Naive thymus-derived CD4-positive, alpha-beta T cell (primary cell): ENCODE data around the gene MYCBP2. TPM values are rescaled to one million over a fixed set of nuclear protein-coding genes. Genes with fewer than 3 reads are reported as not detected.

Experiments used
- ATAC-seq: fragments of 150-1000 bp; cut with Tn5 transposase; 2 replicates; pipeline ENCODE4 v1.10.0; 2021; ENCODE audit warnings: mild to moderate bottlenecking, moderate library complexity
- CTCF ChIA-PET: fragments of 350-600 bp; sonication (Branson Sonifier 250); formaldehyde crosslinking; loops from one replicate; lab custom pipeline; 2021; ENCODE audit warnings: antibody characterized with exemption; lab: Charles Lee
- POLR2A ChIA-PET: fragments of 350-600 bp; sonication (Branson Sonifier 250); formaldehyde crosslinking; loops from one replicate; lab custom pipeline; 2021; ENCODE audit warnings: antibody characterized with exemption, inconsistent platforms; lab: Charles Lee
- DNase-seq, 9 donors: peaks; one replicate each; pipeline versions ENCODE4 v3.0.0 to v3.0.0-alpha.2; 2020 to 2022; ENCODE audit warnings: mixed read lengths in 1 of 9
- H3K27ac ChIP-seq: one replicate; pipeline ENCODE4 v1.7.0; 2013; ENCODE audit warnings: mild to moderate bottlenecking, low read depth, low read length, moderate library complexity
- H3K27me3 ChIP-seq, 2 donors: one replicate each; pipeline ENCODE4 v1.7.0; 2013; ENCODE audit warnings: low read length in 2 of 2, mild to moderate bottlenecking in 2 of 2, moderate library complexity in 2 of 2; ENCODE audit not compliant: control insufficient read depth in 2 of 2, insufficient read depth in 2 of 2
- H3K36me3 ChIP-seq, 3 experiments: 1 replicate in 2 of 3; 2 replicates in 1 of 3; pipeline ENCODE4 v1.7.0; 2013; ENCODE audit warnings: low read length in 3 of 3, mild to moderate bottlenecking in 3 of 3, moderate library complexity in 1 of 3; ENCODE audit not compliant: insufficient read depth in 3 of 3, control insufficient read depth in 2 of 3
- H3K4me1 ChIP-seq, 2 donors: one replicate each; pipeline ENCODE4 v1.7.0; 2013; ENCODE audit warnings: low read length in 2 of 2, mild to moderate bottlenecking in 2 of 2, moderate library complexity in 1 of 2; ENCODE audit not compliant: control insufficient read depth in 2 of 2, insufficient read depth in 2 of 2
- H3K4me3 ChIP-seq: 2 replicates; pipeline ENCODE4 v1.7.0; 2013; ENCODE audit warnings: mild to moderate bottlenecking, low read length
- H3K9me3 ChIP-seq, 3 experiments: 1 replicate in 2 of 3; 2 replicates in 1 of 3; pipeline ENCODE4 v1.7.0; 2013; ENCODE audit warnings: low read length in 3 of 3; ENCODE audit not compliant: control insufficient read depth in 2 of 3
- H3K27ac Mint-ChIP-seq, 9 donors: one replicate each; pipeline ENCODE4 v1.8.0; 2020 to 2022; ENCODE audit warnings: mixed read lengths in 9 of 9, mild to moderate bottlenecking in 8 of 9, moderate library complexity in 5 of 9, inconsistent platforms in 2 of 9
- H3K27me3 Mint-ChIP-seq, 5 donors: one replicate each; pipeline ENCODE4 v1.8.0; 2021 to 2022; ENCODE audit warnings: mixed read lengths in 5 of 5, mild to moderate bottlenecking in 1 of 5
- H3K36me3 Mint-ChIP-seq, 5 donors: one replicate each; pipeline ENCODE4 v1.8.0; 2020 to 2022; ENCODE audit warnings: mixed read lengths in 5 of 5, mild to moderate bottlenecking in 3 of 5, inconsistent platforms in 1 of 5
- H3K4me1 Mint-ChIP-seq, 7 donors: one replicate each; pipeline ENCODE4 v1.8.0; 2020 to 2022; ENCODE audit warnings: mixed read lengths in 7 of 7, mild to moderate bottlenecking in 3 of 7, inconsistent platforms in 1 of 7
- H3K4me3 Mint-ChIP-seq, 10 donors: one replicate each; pipeline ENCODE4 v1.8.0; 2020 to 2022; ENCODE audit warnings: mild to moderate bottlenecking in 10 of 10, mixed read lengths in 10 of 10, moderate library complexity in 6 of 10, inconsistent platforms in 2 of 10
- H3K9me3 Mint-ChIP-seq, 11 donors: one replicate each; pipeline ENCODE4 v1.8.0; 2020 to 2022; ENCODE audit warnings: mixed read lengths in 11 of 11, mild to moderate bottlenecking in 4 of 11, inconsistent platforms in 1 of 11, moderate library complexity in 1 of 11
- intact Hi-C, 2 donors: fragments of 100-400 bp; cut with micrococcal nuclease; formaldehyde crosslinking; loops; one replicate each; pipeline ENCODE4 v1.15.1; 2023
- polyA plus RNA-seq, 2 donors: library from polyadenylated mRNA; unstranded; fragments of 300-500 nt; fragmentation: Illumina TruSeq; gene quantifications; one replicate each; pipeline ENCODE4 v1.2.3, GENCODE V29; 2021
- total RNA-seq, 6 experiments: library from RNA in 5 of 6; stranded (reverse) in 5 of 6; gene quantifications; 1 replicate in 5 of 6; 2 replicates in 1 of 6; pipeline ENCODE4 v1.2.3 and lab custom pipeline; 2021 to 2026

Gene MYCBP2
- total and polyA plus RNA-seq, 7 experiments from 2014 or later = 38.8 to 216 (median 162) TPM

DNA sequence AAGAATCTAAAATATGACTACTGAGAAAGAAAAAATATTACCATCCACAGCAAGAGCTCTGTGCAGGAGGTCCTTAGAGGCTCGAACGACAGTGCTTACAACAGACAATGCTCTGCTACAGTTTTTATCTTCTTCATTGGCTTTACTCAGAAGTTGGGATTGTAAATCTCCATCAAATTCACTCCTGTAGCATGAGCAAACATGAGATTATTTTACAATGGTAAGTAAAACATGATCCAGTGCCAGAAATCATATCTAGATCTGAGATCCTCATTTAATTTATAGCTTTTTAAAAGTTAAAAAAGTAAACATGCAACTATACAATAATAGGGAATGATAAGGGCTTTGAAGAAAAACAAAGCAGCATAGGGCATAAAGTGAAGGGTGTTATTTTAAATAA is 155.4 kb downstream of the MYCBP2 start:
- Mint-ChIP-seq H3K4me3 (no peak overlapping the region), H3K4me1 (peaks cover 0 to 12% (median 7%) of the 10 kb centered on the region in 7 donors), H3K9me3 (no peaks in the 10 kb centered on the region), H3K36me3 (peaks cover 19 to 64% (median 41%) of the 10 kb centered on the region in 5 donors), H3K27ac (no peak overlapping the region), H3K27me3 (no peaks in the 10 kb centered on the region)
- H3K4me3 ChIP-seq = no peak overlapping the region
- H3K27ac ChIP-seq = no peak overlapping the region
- no peak for ATAC-seq
- H3K36me3 ChIP-seq = peaks cover 8 to 77% (median 24%) of the 10 kb centered on the region in 3 experiments
- no peaks in the 10 kb centered on the region for H3K9me3 ChIP-seq
- DNase-seq = no peak
- CTCF ChIA-PET = no interaction called here
- intact Hi-C loops = no loop called here
- H3K4me1 ChIP-seq = no peaks in the 10 kb centered on the region
- POLR2A ChIA-PET = interaction anchor here (0.9 to 1.3 kb wide), 2 partner anchors 144 to 307 kb away, joined by 3 read pairs; no protein-coding TSS in a partner anchor
- H3K27me3 ChIP-seq = no peaks in the 10 kb centered on the region

DNA sequence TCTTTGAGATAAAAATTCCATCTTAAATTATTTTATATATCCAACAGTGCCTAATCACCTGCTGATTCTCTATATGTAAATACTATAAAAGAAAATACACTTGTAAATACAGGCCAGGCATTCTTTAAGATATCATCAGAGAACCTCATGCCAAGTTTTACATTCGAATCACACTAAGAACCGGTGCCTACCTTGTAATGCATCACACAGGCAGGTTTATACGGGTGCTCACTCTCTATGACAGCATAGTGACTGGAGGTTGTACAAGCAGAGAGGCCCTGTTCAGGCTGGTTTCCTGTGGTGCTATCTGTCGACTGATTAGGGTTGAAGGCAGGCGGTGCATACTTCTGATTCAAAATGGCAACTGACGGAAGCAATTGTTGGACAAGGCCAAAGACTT is 158.7 kb downstream of the MYCBP2 start:
- ChIA-PET CTCF (no interaction called here), POLR2A (interaction anchor here (0.5 to 0.6 kb wide), 2 partner anchors 34 to 310 kb away, joined by 3 read pairs; no protein-coding TSS in a partner anchor)
- intact Hi-C loops = loop anchor here in 1 of 2 donors (1.0 kb wide), 1 partner anchor 10 kb away; no protein-coding TSS in a partner anchor
- Histone ChIP-seq H3K36me3 (peaks cover 20 to 90% (median 32%) of the 10 kb centered on the region in 3 experiments), H3K9me3 (no peaks in the 10 kb centered on the region), H3K27ac (no peak overlapping the region), H3K4me3 (no peak overlapping the region), H3K27me3 (no peaks in the 10 kb centered on the region), H3K4me1 (no peaks in the 10 kb centered on the region)
- no peaks in the 10 kb centered on the region for H3K9me3 Mint-ChIP-seq
- H3K4me1 Mint-ChIP-seq = peaks cover 0 to 12% (median 7%) of the 10 kb centered on the region in 7 donors
- ATAC-seq = no peak
- no peak overlapping the region for H3K4me3 Mint-ChIP-seq
- H3K36me3 Mint-ChIP-seq = peaks cover 25 to 80% (median 65%) of the 10 kb centered on the region in 5 donors
- DNase-seq = no peak
- no peak overlapping the region for H3K27ac Mint-ChIP-seq
- no peaks in the 10 kb centered on the region for H3K27me3 Mint-ChIP-seq

DNA sequence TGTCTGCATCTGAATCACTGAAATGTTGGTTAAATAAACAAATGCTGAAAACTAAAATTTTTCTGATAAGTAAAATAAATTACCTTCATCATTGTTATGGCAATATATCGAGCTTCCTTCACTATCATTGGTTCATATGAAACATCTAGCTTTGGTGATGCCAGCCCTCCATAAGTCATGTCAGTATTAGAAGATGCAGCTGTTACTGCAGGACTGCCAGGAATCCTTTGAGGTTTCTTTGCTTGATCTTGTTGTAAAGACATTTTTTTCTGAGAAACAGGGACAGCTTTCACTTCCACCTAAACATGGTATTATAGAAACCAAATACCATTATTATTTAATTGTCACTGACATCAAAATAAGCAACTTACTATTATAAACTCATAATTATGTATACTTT is 176.2 kb downstream of the MYCBP2 start:
- intact Hi-C loops = no loop called here
- Histone ChIP-seq H3K9me3 (no peaks in the 10 kb centered on the region), H3K27ac (no peak overlapping the region), H3K4me1 (no peaks in the 10 kb centered on the region), H3K36me3 (peaks cover 0 to 57% (median 5%) of the 10 kb centered on the region in 3 experiments), H3K4me3 (no peak overlapping the region), H3K27me3 (no peaks in the 10 kb centered on the region)
- Mint-ChIP-seq H3K4me1 (peaks cover 0 to 4% (median 0%) of the 10 kb centered on the region in 7 donors), H3K36me3 (peaks cover 5 to 54% (median 44%) of the 10 kb centered on the region in 5 donors), H3K4me3 (no peak overlapping the region), H3K9me3 (no peaks in the 10 kb centered on the region), H3K27me3 (no peaks in the 10 kb centered on the region), H3K27ac (peak overlapping the region in 1 of 9 donors; percentile 24)
- POLR2A ChIA-PET = no interaction called here
- CTCF ChIA-PET = interaction anchor here (0.7 to 0.9 kb wide), 2 partner anchors 34 to 149 kb away, joined by 3 to 4 read pairs; no protein-coding TSS in a partner anchor
- no peak for DNase-seq
- no peak for ATAC-seq

DNA sequence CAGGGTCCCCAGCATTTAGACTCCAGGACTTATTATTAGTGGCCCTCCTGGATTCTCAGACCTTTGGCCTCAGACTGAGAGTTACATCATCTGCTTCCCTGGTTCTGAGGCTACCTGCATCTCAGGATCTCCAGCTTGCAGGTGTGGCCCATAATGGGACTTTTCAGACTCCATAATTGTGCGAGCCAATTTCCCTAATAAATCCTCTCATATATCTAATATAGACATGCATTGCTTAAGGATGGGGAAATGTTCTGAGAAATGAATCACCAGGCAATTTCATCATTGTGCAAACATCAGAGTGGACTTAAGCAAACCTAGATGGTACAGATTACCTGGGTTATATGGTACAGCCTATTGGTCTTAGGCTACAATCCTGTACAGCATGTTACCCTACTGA is 183.5 kb downstream of the MYCBP2 start:
- ATAC-seq = no peak
- H3K27ac Mint-ChIP-seq = peak overlapping the region in 1 of 9 donors; percentile 36
- POLR2A ChIA-PET = no interaction called here

DNA sequence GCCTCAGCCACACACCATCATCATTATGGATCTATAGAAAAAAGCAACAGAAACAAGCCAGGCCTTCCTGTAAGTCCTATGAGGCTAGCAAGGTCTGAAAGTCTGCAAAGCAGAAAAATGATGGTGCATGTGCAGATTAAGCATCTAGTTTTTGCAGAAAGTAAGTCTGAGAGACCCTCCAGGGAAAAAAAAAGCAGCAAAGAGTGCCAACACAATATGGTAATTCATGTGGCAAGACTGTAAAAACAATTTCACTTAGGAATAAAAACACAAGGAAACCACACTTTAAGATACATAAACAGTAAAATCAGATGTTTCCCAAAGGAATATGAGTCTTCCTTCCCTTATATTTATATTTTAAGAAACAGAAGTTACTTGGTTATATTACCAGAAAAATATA is 187.6 kb downstream of the MYCBP2 start:
- H3K4me3 ChIP-seq = no peak overlapping the region
- POLR2A ChIA-PET = no interaction called here
- no peak for DNase-seq
- intact Hi-C loops = loop anchor here in 1 of 2 donors (2.0 kb wide), 1 partner anchor 15 kb away; no protein-coding TSS in a partner anchor
- no peaks in the 10 kb centered on the region for H3K27me3 ChIP-seq
- H3K4me1 ChIP-seq = no peaks in the 10 kb centered on the region
- H3K4me1 Mint-ChIP-seq = peaks cover 0 to 11% (median 2%) of the 10 kb centered on the region in 7 donors
- no peaks in the 10 kb centered on the region for H3K27me3 Mint-ChIP-seq
- H3K36me3 Mint-ChIP-seq = peaks cover 22 to 77% (median 45%) of the 10 kb centered on the region in 5 donors
- no peak overlapping the region for H3K27ac ChIP-seq
- no peak for ATAC-seq
- peaks cover 0 to 2% (median 0%) of the 10 kb centered on the region in 11 donors for H3K9me3 Mint-ChIP-seq
- H3K9me3 ChIP-seq = no peaks in the 10 kb centered on the region
- CTCF ChIA-PET = no interaction called here
- peak overlapping the region in 2 of 9 donors; percentile 48 to 63 for H3K27ac Mint-ChIP-seq
- H3K4me3 Mint-ChIP-seq = no peak overlapping the region
- peaks cover 14 to 74% (median 17%) of the 10 kb centered on the region in 3 experiments for H3K36me3 ChIP-seq

More for the DNA sequence above, 183.5 kb downstream of the MYCBP2 start:
- Histone ChIP-seq H3K27me3 (no peaks in the 10 kb centered on the region), H3K4me3 (no peak overlapping the region), H3K4me1 (no peaks in the 10 kb centered on the region), H3K9me3 (no peaks in the 10 kb centered on the region), H3K27ac (no peak overlapping the region), H3K36me3 (peaks cover 9 to 79% (median 18%) of the 10 kb centered on the region in 3 experiments)
- H3K4me1 Mint-ChIP-seq = peaks cover 0 to 6% (median 0%) of the 10 kb centered on the region in 7 donors
- H3K9me3 Mint-ChIP-seq = no peaks in the 10 kb centered on the region
- no peak overlapping the region for H3K4me3 Mint-ChIP-seq
- H3K27me3 Mint-ChIP-seq = no peaks in the 10 kb centered on the region
- CTCF ChIA-PET = no interaction called here
- intact Hi-C loops = no loop called here
- DNase-seq = no peak
- H3K36me3 Mint-ChIP-seq = peaks cover 13 to 67% (median 32%) of the 10 kb centered on the region in 5 donors

DNA sequence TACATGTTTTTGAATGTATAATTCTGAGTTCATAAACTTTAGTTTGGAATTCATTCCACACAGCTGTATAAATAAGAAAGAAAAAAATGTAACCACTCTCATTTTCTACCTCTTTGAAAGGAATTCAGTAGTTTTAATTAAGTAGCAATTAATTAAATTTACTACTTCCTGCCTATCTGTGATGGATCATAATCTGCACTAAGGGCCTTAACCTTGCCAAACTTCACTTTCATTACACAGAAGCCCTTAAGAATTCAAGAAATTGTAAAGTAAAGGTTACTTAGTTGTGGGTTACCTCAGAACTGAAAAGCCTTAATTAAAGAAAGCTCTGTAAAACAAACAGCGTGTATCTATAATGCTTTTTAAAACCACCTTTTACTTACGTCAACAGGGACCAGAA is 188.1 kb downstream of the MYCBP2 start:
- no peak overlapping the region for H3K27ac Mint-ChIP-seq
- H3K9me3 ChIP-seq = no peaks in the 10 kb centered on the region
- DNase-seq = no peak
- no peak overlapping the region for H3K27ac ChIP-seq
- POLR2A ChIA-PET = no interaction called here
- H3K27me3 Mint-ChIP-seq = no peaks in the 10 kb centered on the region
- intact Hi-C loops = loop anchor here in 1 of 2 donors (2.0 kb wide), 1 partner anchor 14 kb away; no protein-coding TSS in a partner anchor
- H3K4me3 Mint-ChIP-seq = no peak overlapping the region
- peaks cover 11 to 74% (median 12%) of the 10 kb centered on the region in 3 experiments for H3K36me3 ChIP-seq
- no peaks in the 10 kb centered on the region for H3K4me1 ChIP-seq
- no peaks in the 10 kb centered on the region for H3K27me3 ChIP-seq
- peaks cover 23 to 79% (median 41%) of the 10 kb centered on the region in 5 donors for H3K36me3 Mint-ChIP-seq
- CTCF ChIA-PET = no interaction called here
- H3K4me1 Mint-ChIP-seq = peaks cover 0 to 11% (median 2%) of the 10 kb centered on the region in 7 donors
- H3K9me3 Mint-ChIP-seq = peaks cover 0 to 2% (median 0%) of the 10 kb centered on the region in 11 donors
- no peak overlapping the region for H3K4me3 ChIP-seq
- ATAC-seq = no peak
